ENCODE data around the gene STPG4.
"Not testable (repeated sequence)": the region's sequence is repeated elsewhere in the genome, so short reads cannot be mapped to it uniquely, and the experiment has no call there.

The STPG4 gene

GRCh38 chr2:47172922-47173695 lies 18.0 kb upstream of the STPG4 start:
- no peak for DNase-seq

GRCh38 chr2:47172156-47172921 lies 17.2 kb upstream of the STPG4 start:
- no peak for DNase-seq

GRCh38 chr2:47169784-47170183 lies 14.7 kb upstream of the STPG4 start:
- no peak for DNase-seq

GRCh38 chr2:47168895-47169294 lies 13.8 kb upstream of the STPG4 start:
- not testable (repeated sequence) for DNase-seq

GRCh38 chr2:47167149-47167548 lies 12.0 kb upstream of the STPG4 start:
- DNase-seq, result no peak

GRCh38 chr2:47165001-47165555 lies 10.0 kb upstream of the STPG4 start:
- no peak for DNase-seq

GRCh38 chr2:47162780-47163179 lies 7.7 kb upstream of the STPG4 start:
- DNase-seq, result no peak

GRCh38 chr2:47161475-47161874 lies 6.4 kb upstream of the STPG4 start:
- DNase-seq, result no peak

- no peak for DNase-seq
Measured at GRCh38 chr2:47160660-47161059, 5.6 kb upstream of the STPG4 start.

GRCh38 chr2:47160211-47160610 lies 5.1 kb upstream of the STPG4 start:
- no peak for DNase-seq

- DNase-seq, result no peak
Measured at GRCh38 chr2:47159627-47160026, 4.5 kb upstream of the STPG4 start.

- no peak for DNase-seq
Measured at GRCh38 chr2:47158576-47158975, 3.5 kb upstream of the STPG4 start.

- DNase-seq, result no peak
Measured at GRCh38 chr2:47152803-47153202, 2.3 kb downstream of the STPG4 start.

GRCh38 chr2:47150175-47150574 lies 4.9 kb downstream of the STPG4 start:
- no peak for DNase-seq

GRCh38 chr2:47147021-47147420 lies 8.1 kb downstream of the STPG4 start:
- no peak for DNase-seq

- no peak for DNase-seq
Measured at GRCh38 chr2:47145466-47145865, 9.6 kb downstream of the STPG4 start.

GRCh38 chr2:47141520-47141919 lies 13.6 kb downstream of the STPG4 start:
- DNase-seq, result no peak

GRCh38 chr2:47134386-47135090 lies 20.6 kb downstream of the STPG4 start:
- no peak for DNase-seq

GRCh38 chr2:47133046-47133445 lies 22.1 kb downstream of the STPG4 start:
- DNase-seq, result no peak

GRCh38 chr2:47129191-47129706 lies 25.9 kb downstream of the STPG4 start:
- DNase-seq, result no peak

GRCh38 chr2:47128705-47129104 lies 26.4 kb downstream of the STPG4 start:
- no peak for DNase-seq

GRCh38 chr2:47127862-47128543 lies 27.1 kb downstream of the STPG4 start:
- no peak for DNase-seq

GRCh38 chr2:47126783-47127182 lies 28.3 kb downstream of the STPG4 start:
- no peak for DNase-seq
